HG03039 (cell line): ENCODE data around the gene PLXNC1.

Experiments used
- ATAC-seq: cut with Tn5 transposase; IDR thresholded peaks from one replicate; pipeline ENCODE4 v1.9.1; 2021; ENCODE audit warnings: mild to moderate bottlenecking, moderate library complexity; ENCODE audit not compliant: unreplicated experiment

Gene PLXNC1

GRCh38 chr12:94263011-94263811 is 114.8 kb downstream of the PLXNC1 start:
- no peak for ATAC-seq

GRCh38 chr12:94263905-94264561 is 115.7 kb downstream of the PLXNC1 start:
- ATAC-seq, result no peak

DNA sequence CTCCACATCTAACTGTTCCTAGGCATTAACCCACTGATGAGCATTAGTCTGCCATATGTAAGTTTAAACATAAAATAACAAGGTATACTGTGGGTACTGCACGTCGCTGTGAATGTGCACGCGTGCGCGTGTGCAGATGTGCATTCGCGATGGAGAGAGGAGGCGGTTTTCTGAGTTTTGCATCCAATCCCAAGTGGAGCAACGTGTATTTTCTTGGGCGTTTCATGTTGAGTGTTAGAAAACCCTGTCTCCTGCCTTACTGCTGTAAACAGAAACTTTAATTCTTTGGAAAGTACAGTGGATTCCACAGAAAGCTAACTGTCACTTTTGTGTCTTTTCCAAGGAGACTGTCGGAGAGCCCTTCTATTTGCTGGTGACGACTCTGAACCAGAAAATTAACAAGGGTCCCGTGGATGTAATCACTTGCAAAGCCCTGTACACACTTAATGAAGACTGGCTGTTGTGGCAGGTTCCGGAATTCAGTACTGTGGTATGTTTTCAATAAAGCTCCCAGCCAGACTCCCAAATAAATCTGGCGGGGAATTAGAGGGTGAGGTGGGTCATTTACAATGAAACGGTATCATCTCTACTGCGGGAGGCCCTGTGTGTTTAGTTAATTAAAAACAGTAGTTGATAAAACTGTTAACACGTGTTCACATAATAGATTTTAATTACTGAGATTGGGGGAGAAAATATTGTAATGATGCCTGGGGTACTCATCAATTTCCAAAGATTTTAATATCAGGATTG is 116.5 kb downstream of the PLXNC1 start:
- ATAC-seq, result no peak

- no peak for ATAC-seq
These were observed 117.2 kb downstream of the PLXNC1 start for GRCh38 chr12:94265539-94265938.

DNA sequence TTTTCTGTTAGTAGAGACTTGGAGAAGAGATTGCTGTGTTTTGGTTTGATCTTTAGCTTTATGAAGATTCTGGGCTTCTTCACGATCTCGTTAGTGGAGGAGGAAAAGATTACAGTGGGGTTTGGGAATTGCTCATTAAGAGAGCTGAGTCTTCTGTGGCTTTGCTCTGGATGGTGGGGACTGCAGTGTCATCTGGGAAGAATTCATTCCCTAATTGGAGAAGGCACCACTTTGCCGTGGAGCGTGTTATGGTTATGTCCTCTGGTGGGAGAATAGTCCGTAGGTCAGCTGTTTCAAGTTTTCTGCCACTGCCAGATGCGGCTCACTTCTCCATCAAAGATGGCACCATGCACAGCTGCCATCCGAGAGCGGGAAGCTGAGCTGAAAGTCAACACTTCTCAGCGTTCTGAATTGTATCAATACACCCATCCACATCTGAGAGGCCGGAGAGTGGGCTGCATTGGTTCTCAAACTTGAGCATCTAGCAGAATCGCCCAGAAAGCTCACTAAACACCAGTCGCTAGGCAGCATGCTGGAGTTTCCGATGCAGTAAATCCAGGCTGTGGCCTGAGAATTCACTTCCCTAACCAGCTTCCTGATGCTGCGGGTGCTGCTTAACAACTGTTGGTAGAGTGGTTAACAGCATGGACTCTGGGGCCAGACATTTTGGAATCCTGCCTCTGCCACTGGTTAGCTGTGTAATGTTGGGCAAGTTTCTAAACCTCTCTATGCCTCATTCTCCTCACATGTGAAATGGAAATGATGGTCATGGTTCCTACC is 117.8 kb downstream of the PLXNC1 start:
- ATAC-seq, result no peak

GRCh38 chr12:94266796-94267536 is 118.6 kb downstream of the PLXNC1 start:
- no peak for ATAC-seq

GRCh38 chr12:94267537-94267872 is 119.1 kb downstream of the PLXNC1 start:
- no peak for ATAC-seq

DNA sequence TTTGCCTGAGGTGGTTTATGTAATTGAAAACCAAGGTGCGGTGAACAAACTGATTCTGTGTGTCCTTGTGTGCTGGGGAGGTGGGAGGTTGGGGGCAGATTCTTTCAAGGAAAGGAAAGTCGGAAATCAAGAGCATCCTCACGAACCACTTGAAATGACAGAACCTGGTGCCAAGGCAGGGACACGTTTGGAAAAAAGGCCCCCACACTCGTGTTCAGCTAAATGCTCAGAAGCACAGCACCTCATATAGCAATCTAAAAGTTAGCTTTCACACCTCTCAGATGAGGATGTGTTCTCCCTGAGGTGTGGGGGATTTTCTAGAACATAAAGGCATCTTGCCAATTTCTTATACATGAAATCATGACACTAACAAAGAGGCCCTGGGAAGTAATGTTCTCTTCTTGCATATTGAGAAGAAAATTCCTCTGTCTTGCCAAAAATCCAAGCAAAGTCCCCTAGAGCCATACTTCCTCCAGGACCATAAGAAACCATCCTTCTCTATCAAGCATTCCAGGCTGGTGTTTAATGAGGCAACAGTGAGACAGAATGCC is 119.6 kb downstream of the PLXNC1 start:
- ATAC-seq, result no peak

DNA sequence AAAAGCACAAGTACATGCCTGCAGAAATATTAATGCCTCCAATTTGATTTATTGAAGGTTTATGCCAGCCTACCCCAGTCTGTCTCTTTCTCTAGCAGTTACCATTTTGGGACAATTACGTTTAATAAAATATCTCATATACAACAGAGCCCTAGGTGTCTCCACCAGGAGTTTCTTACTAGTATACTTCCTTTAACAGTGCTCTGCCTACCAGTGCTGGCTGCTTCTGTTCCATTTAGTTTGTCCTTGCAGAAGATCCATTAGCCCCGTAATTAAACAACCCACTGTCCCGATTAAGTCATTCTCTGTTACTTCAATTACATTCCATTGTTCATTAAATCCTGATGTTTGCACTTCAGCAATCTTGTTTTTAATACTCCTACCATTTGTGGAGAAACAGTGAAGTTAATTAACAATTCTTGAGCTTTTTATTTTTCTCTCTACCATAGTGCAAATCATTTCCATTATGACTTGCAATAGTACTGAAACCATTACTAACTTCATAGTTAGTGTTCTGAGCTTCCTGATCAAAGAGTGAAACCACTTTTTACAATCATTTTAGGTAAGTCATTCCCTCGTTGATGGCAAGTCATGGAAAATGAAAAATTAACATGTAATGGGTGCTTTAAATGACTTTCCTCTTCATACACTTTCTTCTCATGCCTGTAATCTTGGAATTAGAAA is 121.1 kb downstream of the PLXNC1 start:
- ATAC-seq, result no peak

GRCh38 chr12:94271351-94271750 is 123.0 kb downstream of the PLXNC1 start:
- no peak for ATAC-seq

GRCh38 chr12:94272280-94272679 is 123.9 kb downstream of the PLXNC1 start:
- ATAC-seq, result no peak

DNA sequence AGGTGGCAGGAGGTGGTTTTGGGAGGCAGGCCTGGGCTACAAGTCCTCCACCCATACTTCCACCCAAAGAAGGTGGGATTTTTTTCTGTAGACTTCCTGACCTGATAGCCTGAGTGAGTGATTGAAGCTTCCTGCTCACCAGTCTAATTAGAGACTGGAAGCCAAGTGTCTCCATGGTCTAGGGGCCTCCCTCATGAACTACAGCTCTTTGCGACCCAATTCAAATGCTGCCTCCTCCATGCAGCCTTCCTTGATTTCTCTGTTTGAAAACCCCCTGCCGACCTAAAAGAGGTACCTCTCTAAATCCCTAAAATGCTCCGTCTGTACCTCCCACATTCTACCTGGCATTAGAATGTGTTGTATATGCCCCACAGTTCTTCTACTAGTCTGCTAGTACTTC is 124.9 kb downstream of the PLXNC1 start:
- no peak for ATAC-seq

GRCh38 chr12:94276725-94277124 is 128.3 kb downstream of the PLXNC1 start:
- no peak for ATAC-seq

DNA sequence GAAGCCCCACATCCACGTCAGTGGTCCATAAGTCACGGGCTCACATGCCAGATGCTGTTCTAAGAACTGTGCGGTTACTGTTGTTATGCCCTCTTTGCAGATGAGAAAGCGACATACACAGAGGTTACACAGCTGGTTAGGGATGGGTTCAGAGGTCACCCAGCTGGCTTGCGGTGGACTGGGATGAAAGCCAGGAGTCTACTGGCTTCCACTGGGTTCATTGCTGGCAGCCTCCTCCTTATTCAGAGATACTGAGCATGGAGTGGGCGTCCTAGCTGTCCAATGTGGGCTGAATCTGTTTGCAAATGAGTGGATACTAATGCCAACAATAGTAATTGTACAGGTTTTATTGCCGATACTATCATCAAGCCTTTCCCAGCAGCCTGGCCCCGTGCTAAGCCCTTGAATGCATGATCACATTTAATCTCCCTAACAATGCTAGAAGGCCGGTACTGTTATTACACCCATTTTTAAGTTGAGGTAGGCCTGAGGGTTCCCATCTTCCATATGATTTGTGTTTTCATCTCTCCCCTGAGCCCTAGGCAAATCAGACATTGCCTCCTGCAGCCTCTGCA is 129.1 kb downstream of the PLXNC1 start:
- no peak for ATAC-seq

- no peak for ATAC-seq
These were observed 131.7 kb downstream of the PLXNC1 start for GRCh38 chr12:94280063-94280462.

DNA sequence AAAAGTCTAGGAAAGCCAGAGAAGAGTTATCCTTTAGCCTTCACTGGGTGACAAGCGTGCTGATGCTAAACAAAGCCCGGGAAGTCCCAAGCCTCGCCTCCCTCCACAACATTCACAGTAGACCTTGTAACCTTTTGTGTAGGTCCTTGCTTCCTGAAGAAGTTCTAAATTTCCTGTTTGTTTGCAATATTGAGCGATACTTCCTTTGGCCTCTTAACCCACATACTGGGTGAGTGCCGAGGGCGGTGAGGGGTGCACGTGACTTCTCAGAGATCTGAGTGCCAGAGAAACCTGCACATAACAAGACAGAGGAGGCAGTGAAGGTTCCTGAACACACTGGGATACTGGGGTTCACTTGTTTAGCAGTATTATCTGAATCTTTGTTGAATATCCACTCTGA is 134.3 kb downstream of the PLXNC1 start:
- no peak for ATAC-seq

DNA sequence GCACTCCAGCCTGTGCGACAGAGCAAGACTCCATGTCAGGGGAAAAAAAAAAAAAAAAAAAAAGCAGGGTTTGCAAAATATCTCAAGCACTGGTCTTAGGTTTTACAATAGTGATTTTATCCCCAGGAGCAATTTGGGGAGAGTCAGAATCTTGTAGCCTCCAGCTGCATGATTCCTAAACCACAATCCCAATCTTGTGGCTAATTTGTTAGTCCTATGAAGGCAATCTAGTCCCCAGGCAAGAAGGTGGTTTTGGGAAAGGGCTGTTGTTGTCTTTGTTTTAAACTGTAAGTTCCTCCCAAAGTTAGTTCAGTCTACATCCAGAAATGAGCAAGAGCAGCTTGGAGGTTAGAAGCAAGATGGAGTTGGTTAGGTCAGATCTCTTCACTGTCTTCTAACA is 135.7 kb downstream of the PLXNC1 start:
- no peak for ATAC-seq

DNA sequence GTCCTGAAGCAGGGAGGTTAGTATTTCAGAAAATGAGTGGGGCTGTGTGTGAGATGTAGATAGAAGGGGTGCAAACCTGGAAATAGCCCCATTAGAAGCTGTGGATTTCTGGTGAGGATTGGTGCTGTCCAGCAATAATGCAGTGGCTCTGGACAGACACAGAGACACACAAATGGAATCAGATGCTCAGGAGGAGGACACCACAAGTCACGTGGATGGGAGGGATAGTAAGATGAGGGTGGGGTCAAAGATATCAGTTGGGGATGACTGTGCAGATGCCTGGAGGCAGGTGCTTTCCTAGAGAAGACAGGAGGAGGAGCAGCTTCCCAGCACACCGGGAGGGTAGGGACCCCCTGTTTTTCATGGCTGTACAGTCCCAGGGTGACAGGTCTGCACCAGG is 136.5 kb downstream of the PLXNC1 start:
- ATAC-seq, result no peak

DNA sequence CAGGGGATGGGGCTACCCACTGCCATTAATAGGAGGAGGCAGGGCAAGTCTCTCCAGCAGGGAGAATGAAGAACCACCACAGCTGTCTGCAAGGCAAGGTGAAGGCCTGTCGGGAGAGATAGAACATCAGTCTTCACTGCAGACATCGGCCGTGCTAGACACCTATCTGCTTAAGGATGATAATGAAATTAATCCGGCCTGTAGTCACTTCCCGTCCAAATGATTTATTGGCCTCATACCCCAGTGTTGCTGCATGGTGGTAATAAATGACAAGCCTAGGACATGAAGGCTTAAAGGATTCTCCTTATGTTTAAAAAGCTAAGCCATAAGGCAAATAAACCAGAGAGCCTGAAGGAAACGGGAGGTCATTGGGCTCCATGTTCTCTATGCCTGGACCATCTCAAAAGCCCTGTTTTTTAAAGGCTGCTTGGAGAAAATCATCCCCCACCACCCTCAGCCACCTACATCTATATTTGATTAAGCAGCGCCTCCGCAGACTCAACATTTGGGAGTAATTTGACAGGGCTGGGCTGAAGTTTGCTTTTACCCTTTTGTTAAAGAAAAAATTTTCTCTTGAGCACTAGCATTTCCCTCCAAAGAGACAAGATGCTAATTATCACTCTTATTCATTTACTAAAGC is 137.7 kb downstream of the PLXNC1 start:
- ATAC-seq, result no peak
